K562 (cell line): Measurements from ENCODE around the gene MCM9. TPM values are rescaled to one million over a fixed set of nuclear protein-coding genes. Genes with fewer than 3 reads are reported as not detected.

Experiments used
- ATAC-seq: fragments of 200-7000 bp; cut with Tn5 transposase; 3 replicates; pipeline ENCODE4 v1.9.1; 2020; ENCODE audit warnings: moderate library complexity
- BruUV-seq: library from RNA; stranded (reverse); fragments of 400-500 nt; replicated peaks from 2 replicates; lab custom pipeline; 2021; lab: Mats Ljungman, UMichigan
- CTCF ChIA-PET: fragments of 300-600 bp; formaldehyde crosslinking; extraction: SDS; loops from one replicate; lab custom pipeline; 2021; ENCODE audit warnings: low intra/inter-chr PET ratio; lab: Yijun Ruan, JAX
- POLR2A ChIA-PET: fragments of 300-600, 350-650 bp; sonication (Branson Sonifier 250); formaldehyde crosslinking; extraction: SDS; loops from one replicate; lab custom pipeline; 2021; ENCODE audit warnings: antibody characterized with exemption, inconsistent platforms; lab: Yijun Ruan, JAX
- DNase-seq, 4 experiments: peaks; one replicate each; pipeline versions ENCODE4 v3.0.0 to v3.0.0-alpha.2; 2011 to 2018; ENCODE audit warnings: low spot score in 3 of 4, mixed read lengths in 3 of 4; ENCODE audit errors: extremely low read depth in 1 of 4
- FAIRE-seq: peaks from 2 replicates; lab custom pipeline; 2011; peaks lifted over from hg19 to GRCh38; lab: Jason Lieb, UNC
- H2AFZ ChIP-seq: 2 replicates; pipeline ENCODE4 v1.6.0; 2011; ENCODE audit warnings: low read depth, low read length, control low read depth, inconsistent platforms
- H3K27ac ChIP-seq: fragments of 200-600 bp; 3 replicates; pipeline ENCODE4 v1.8.0; 2011; ENCODE audit warnings: low read depth, mild to moderate bottlenecking, control low read depth, inconsistent platforms, low read length, moderate library complexity, mixed read lengths; ENCODE audit errors: extremely low read depth
- H3K27me3 ChIP-seq, 2 experiments: fragments of 300-600 bp in 1 of 2; 2 replicates in 1 of 2; 3 replicates in 1 of 2; pipeline versions ENCODE4 v1.6.0 to v1.8.0; 2011; ENCODE audit warnings: inconsistent platforms in 2 of 2, low read length in 2 of 2, mild to moderate bottlenecking in 1 of 2, mixed read lengths in 1 of 2, moderate library complexity in 1 of 2; ENCODE audit not compliant: control insufficient read depth in 2 of 2, insufficient read depth in 2 of 2
- H3K36me3 ChIP-seq: fragments of 300-600 bp; 3 replicates; pipeline ENCODE4 v1.8.0; 2011; ENCODE audit warnings: mild to moderate bottlenecking, low read length, inconsistent platforms; ENCODE audit not compliant: control insufficient read depth, insufficient read depth
- H3K4me1 ChIP-seq, 2 experiments: fragments of 200-600 bp in 1 of 2; replicated peaks in 1 of 2; 2 replicates in 1 of 2; 3 replicates in 1 of 2; pipeline versions ENCODE4 v1.5.1 to v1.8.0; 2011; ENCODE audit warnings: inconsistent platforms in 2 of 2, low read length in 2 of 2, mild to moderate bottlenecking in 1 of 2, mixed read lengths in 1 of 2, moderate library complexity in 1 of 2; ENCODE audit not compliant: control insufficient read depth in 2 of 2, insufficient read depth in 2 of 2
- H3K4me2 ChIP-seq: 2 replicates; pipeline ENCODE4 v1.6.1; 2011; ENCODE audit warnings: low read length, control low read depth, inconsistent platforms, mixed read lengths; ENCODE audit not compliant: insufficient read depth
- H3K4me3 ChIP-seq: fragments of 200-600 bp; sonication (generic), shearing (Covaris generic); 2 replicates; pipeline ENCODE4 v1.5.1; 2016; ENCODE audit warnings: control low read depth, inconsistent platforms
- H3K79me2 ChIP-seq: fragments of 200-600 bp; 3 replicates; pipeline ENCODE4 v1.8.0; 2011; ENCODE audit warnings: low read length, inconsistent platforms; ENCODE audit not compliant: control insufficient read depth, insufficient read depth
- H3K9ac ChIP-seq, 2 experiments: 2 replicates each; pipeline versions ENCODE4 v1.6.0 to v1.6.1; 2011; ENCODE audit warnings: low read depth in 2 of 2, low read length in 2 of 2, control low read depth in 1 of 2, inconsistent platforms in 1 of 2, mild to moderate bottlenecking in 1 of 2, mixed read lengths in 1 of 2; ENCODE audit not compliant: insufficient read depth in 1 of 2
- H3K9me1 ChIP-seq: one replicate; pipeline ENCODE4 v1.6.0; 2011; ENCODE audit warnings: inconsistent platforms, mild to moderate bottlenecking, low read length, moderate library complexity; ENCODE audit not compliant: control insufficient read depth, insufficient read depth
- H3K9me3 ChIP-seq: replicated peaks from 2 replicates; pipeline ENCODE4 v1.5.1; 2011; ENCODE audit warnings: low read depth, low read length, inconsistent platforms; ENCODE audit not compliant: control insufficient read depth, insufficient read depth
- H4K20me1 ChIP-seq: replicated peaks from 2 replicates; pipeline ENCODE4 v1.6.1; 2011; ENCODE audit warnings: low read length, inconsistent platforms, mixed read lengths; ENCODE audit not compliant: control insufficient read depth, insufficient read depth
- BCOR ChIP-seq: fragments of 450-650 bp; IDR thresholded peaks from 2 replicates; pipeline ENCODE4 v1.6.1; 2016
- C11orf30 ChIP-seq: fragments of 450-650 bp; IDR thresholded peaks from 2 replicates; pipeline ENCODE4 v1.6.1; 2016; ENCODE audit warnings: low read depth, mild to moderate bottlenecking
- CEBPG ChIP-seq, 3 experiments: fragments of 200-800 bp in 1 of 3; sonication (Bioruptor generic) in 1 of 3; sonication (generic) in 1 of 3; formaldehyde crosslinking in 1 of 3; IDR thresholded peaks in 2 of 3; conservative IDR thresholded peaks in 1 of 3; 2 replicates each; pipeline versions ENCODE4 v1.6.1 to v1.8.0; 2016 to 2022; ENCODE audit warnings: missing compliant biosample characterization in 2 of 3, missing genetic modification characterization in 2 of 3, mild to moderate bottlenecking in 1 of 3, missing genetic modification reagents in 1 of 3
- ETV6 ChIP-seq, 3 experiments: fragments of 150-350 bp in 1 of 3; sonication (generic) in 1 of 3; formaldehyde crosslinking in 1 of 3; IDR thresholded peaks; 2 replicates each; pipeline versions ENCODE4 v1.6.1 to v1.8.0; 2014 to 2022; ENCODE audit warnings: borderline replicate concordance in 2 of 3, low read depth in 2 of 3, antibody characterized with exemption in 1 of 3, low read length in 1 of 3, mild to moderate bottlenecking in 1 of 3, missing genetic modification reagents in 1 of 3
- HNRNPH1 ChIP-seq: fragments of 200-400 bp; formaldehyde crosslinking; optimal IDR thresholded peaks from 2 replicates; pipeline ENCODE3; 2017; ENCODE audit warnings: low read depth, mild to moderate bottlenecking, low read length, moderate library complexity
- MAFF ChIP-seq: IDR thresholded peaks from 2 replicates; pipeline ENCODE4 v1.6.1; 2012; ENCODE audit warnings: low read length, improper control_type of control experiment
- MAFG ChIP-seq: fragments of 450-650 bp; conservative IDR thresholded peaks from 2 replicates; pipeline ENCODE4 v1.6.1; 2016; ENCODE audit warnings: missing genetic modification characterization, missing compliant biosample characterization
- MAFK ChIP-seq: IDR thresholded peaks from 2 replicates; pipeline ENCODE4 v1.6.1; 2011; ENCODE audit warnings: low read length, improper control_type of control experiment
- MCM5 ChIP-seq: fragments of 450-650 bp; IDR thresholded peaks from 2 replicates; pipeline ENCODE4 v1.6.1; 2016; ENCODE audit warnings: low read depth
- NFE2 ChIP-seq: IDR thresholded peaks from 2 replicates; pipeline ENCODE4 v1.6.1; 2014; ENCODE audit warnings: antibody characterized with exemption, low read depth
- NR3C1 ChIP-seq: sonication (generic); formaldehyde crosslinking; IDR thresholded peaks from 2 replicates; pipeline ENCODE4 v1.8.1; 2022; ENCODE audit warnings: missing genetic modification reagents
- ZBTB7A ChIP-seq: IDR thresholded peaks from 2 replicates; pipeline ENCODE4 v1.6.1; 2011; ENCODE audit warnings: low read depth, mild to moderate bottlenecking, low read length, moderate library complexity, borderline replicate concordance; ENCODE audit not compliant: control insufficient read depth
- ZNF143 ChIP-seq: sonication (generic); formaldehyde crosslinking; IDR thresholded peaks from 2 replicates; pipeline ENCODE4 v1.9.0; 2022; ENCODE audit warnings: mild to moderate bottlenecking, missing genetic modification reagents
- ZNF282 ChIP-seq: sonication (generic); formaldehyde crosslinking; IDR thresholded peaks from 2 replicates; pipeline ENCODE4 v1.8.1; 2023; ENCODE audit warnings: missing genetic modification reagents
- ZNF316 ChIP-seq: fragments of 450-650 bp; IDR thresholded peaks from 2 replicates; pipeline ENCODE4 v1.6.1; 2016
- ZNF507 ChIP-seq: conservative IDR thresholded peaks from 2 replicates; pipeline ENCODE4 v1.6.1; 2017; ENCODE audit warnings: missing genetic modification characterization, missing compliant biosample characterization
- WGBS: fragments of 100-300 bp; shearing (Covaris generic); methylation state at CpG from one replicate; pipeline ENCODE4 v1.1.6; 2016; ENCODE audit warnings: low coverage, mixed read lengths; ENCODE audit not compliant: insufficient coverage; ENCODE audit errors: missing lambda C conversion rate; 5-methylcytosine and 5-hydroxymethylcytosine counted together
- in situ Hi-C: fragments of 300-500 bp; cut with MboI; formaldehyde crosslinking; loops from 4 replicates; pipeline ENCODE4 v1.15.0; 2018; ENCODE audit warnings: inconsistent platforms, mixed read lengths
- intact Hi-C: fragments of 100-400 bp; cut with micrococcal nuclease; formaldehyde crosslinking; loops from 2 replicates; pipeline ENCODE4 v1.14.2; 2022
- polyA plus RNA-seq, 8 experiments: library from polyadenylated mRNA; depleted of rRNA in 4 of 8; stranded (reverse) in 5 of 8; unstranded in 3 of 8; fragments of >200 nt; fragmentation: Nextera tagmentation in 2 of 8; fragmentation: Illumina TruSeq in 1 of 8; extraction: Ambion mirVana in 2 of 8; extraction: Trizol in 1 of 8; gene quantifications; 2 replicates each; pipeline versions ENCODE4 v1.2.1 to v1.2.3, GENCODE V29; 2011 to 2014; ENCODE audit warnings: inconsistent platforms in 1 of 8, missing spikeins in 1 of 8
- total RNA-seq, 7 experiments: library from RNA; depleted of rRNA in 6 of 7; stranded (reverse); fragments of >200 nt in 6 of 7; fragmentation: Illumina TruSeq in 2 of 7; extraction: Trizol in 2 of 7; gene quantifications; 2 replicates each; pipeline versions ENCODE4 v1.2.1 to v1.2.3, GENCODE V29; 2011 to 2021; ENCODE audit warnings: low replicate concordance in 1 of 7
- TF ChIP-seq, protein P1 (sequence below): fragments of 450-650 bp; IDR thresholded peaks from one replicate; pipeline ENCODE4 v1.6.1; 2018; ENCODE audit warnings: mild to moderate bottlenecking, moderate library complexity; ENCODE audit not compliant: partially characterized antibody

MCM9 gene
- total and polyA plus RNA-seq, 9 of the 15 experiments (the other 6 are each of a cell fraction or from before 2014, with no cell fraction given) = 4.8 to 16.7 (median 11.6) TPM

DNA sequence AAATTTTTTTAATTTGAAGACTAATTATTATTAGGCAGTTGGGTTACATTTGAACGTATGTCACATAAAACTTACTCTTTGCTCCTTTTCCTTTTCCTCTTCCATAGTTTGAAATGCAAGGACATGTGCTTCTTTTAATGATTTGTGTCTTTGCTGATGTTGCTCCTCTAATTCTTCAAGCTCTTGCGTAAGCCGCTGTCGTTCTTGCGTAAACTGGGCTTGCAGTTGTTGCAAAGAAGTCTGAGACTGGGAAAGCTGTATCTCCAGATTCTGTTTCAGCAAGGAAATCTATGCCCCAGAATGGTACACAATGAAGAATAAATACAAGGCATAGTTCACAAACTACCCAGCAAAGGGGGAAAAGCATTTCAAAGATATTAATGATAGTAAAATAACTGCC, 45.1 kb upstream of the MCM9 start (continued):
- TF ChIP-seq, protein P1, sequence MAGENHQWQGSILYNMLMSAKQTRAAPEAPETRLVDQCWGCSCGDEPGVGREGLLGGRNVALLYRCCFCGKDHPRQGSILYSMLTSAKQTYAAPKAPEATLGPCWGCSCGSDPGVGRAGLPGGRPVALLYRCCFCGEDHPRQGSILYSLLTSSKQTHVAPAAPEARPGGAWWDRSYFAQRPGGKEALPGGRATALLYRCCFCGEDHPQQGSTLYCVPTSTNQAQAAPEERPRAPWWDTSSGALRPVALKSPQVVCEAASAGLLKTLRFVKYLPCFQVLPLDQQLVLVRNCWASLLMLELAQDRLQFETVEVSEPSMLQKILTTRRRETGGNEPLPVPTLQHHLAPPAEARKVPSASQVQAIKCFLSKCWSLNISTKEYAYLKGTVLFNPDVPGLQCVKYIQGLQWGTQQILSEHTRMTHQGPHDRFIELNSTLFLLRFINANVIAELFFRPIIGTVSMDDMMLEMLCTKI = no peak
- TF ChIP-seq CEBPG (CRISPR knock-in tag; IDR thresholded peaks at IDR 0.05) (peak; percentile 89), CEBPG (tag; conservative IDR thresholded peaks at IDR 0.05 in 1 of 2, IDR thresholded peaks at IDR 0.05 in 1 of 2) (peak; percentile 86 to 94)

DNA sequence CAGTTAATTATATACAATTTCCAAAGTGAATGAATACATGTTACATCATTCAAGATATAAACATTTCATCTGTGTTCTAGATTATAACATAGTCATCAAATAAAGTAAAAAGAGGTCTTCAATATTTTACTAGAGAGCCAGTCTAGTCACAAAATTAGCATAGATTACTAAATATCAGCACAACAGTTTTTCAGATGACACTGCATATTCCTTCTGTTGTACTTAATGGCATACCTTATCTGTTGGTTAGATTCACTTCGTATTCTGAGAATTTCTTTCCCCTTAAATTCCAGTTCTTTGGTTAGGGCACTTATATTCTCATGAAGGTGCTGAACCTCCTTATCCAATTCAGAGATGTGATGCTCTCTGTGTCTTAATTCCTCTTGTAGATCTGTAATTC, 39.8 kb upstream of the MCM9 start:
- Histone ChIP-seq H3K4me2 (no peak overlapping the region), H3K9me3 (no peaks in the 10 kb centered on the region), H4K20me1 (no peaks in the 10 kb centered on the region), H3K4me3 (no peak overlapping the region), H3K4me1 (no peaks in the 10 kb centered on the region), H3K27ac (no peak overlapping the region), H3K27me3 (no peaks in the 10 kb centered on the region), H3K9me1 (no peaks in the 10 kb centered on the region), H3K36me3 (peaks cover 15% of the 10 kb centered on the region; the same call in 2 of the 3 replicates), H2AFZ (no peak overlapping the region), H3K79me2 (no peaks in the 10 kb centered on the region), H3K9ac (no peak overlapping the region)
- WGBS = 6% methylated on average over 1 of the region's 1 CpG
- no peak for DNase-seq
- in situ Hi-C loops (no loop called here), intact Hi-C loops (no loop called here)
- no TSS peak for BruUV-seq
- FAIRE-seq = no peak
- ATAC-seq = no peak
- TF ChIP-seq MAFF (peak; percentile 54; the same call in 1 of the 2 replicates), ETV6 (IDR thresholded peaks at IDR 0.05; ENCODE audit: borderline replicate concordance in 1 of 2, low read depth in 2 of 2, low read length in 1 of 2) (no peak), ETV6 (CRISPR knock-in tag; IDR thresholded peaks at IDR 0.05; ENCODE audit: borderline replicate concordance) (no peak), NFE2 (peak; percentile 61), MAFK (peak; percentile 47; the same call in 1 of the 2 replicates), HNRNPH1 (no peak), NR3C1 (no peak), ZNF507 (tag) (no peak), MCM5 (no peak), MAFG (tag) (peak; percentile 89), ZNF143 (CRISPR knock-in tag) (no peak), ZBTB7A (no peak), C11orf30 (peak; percentile 83), ZNF316 (peak; percentile 94), ZNF282 (CRISPR knock-in tag) (no peak), BCOR (no peak)
- ChIA-PET POLR2A (interaction anchor here (1.2 kb wide), 1 partner anchor 87 kb away, joined by 4 read pairs; no protein-coding TSS in a partner anchor), CTCF (interaction anchor here (1.3 kb wide), 1 partner anchor 12 kb away, joined by 4 read pairs; no protein-coding TSS in a partner anchor)
